ENCODE data around the gene SIK1. TPM values are rescaled to one million over a fixed set of nuclear protein-coding genes. Genes with fewer than 3 reads are reported as not detected.

SIK1 gene
- total and polyA plus RNA-seq, 7 donors: 1.7 to 85.1 (median 17.2) TPM

DNA sequence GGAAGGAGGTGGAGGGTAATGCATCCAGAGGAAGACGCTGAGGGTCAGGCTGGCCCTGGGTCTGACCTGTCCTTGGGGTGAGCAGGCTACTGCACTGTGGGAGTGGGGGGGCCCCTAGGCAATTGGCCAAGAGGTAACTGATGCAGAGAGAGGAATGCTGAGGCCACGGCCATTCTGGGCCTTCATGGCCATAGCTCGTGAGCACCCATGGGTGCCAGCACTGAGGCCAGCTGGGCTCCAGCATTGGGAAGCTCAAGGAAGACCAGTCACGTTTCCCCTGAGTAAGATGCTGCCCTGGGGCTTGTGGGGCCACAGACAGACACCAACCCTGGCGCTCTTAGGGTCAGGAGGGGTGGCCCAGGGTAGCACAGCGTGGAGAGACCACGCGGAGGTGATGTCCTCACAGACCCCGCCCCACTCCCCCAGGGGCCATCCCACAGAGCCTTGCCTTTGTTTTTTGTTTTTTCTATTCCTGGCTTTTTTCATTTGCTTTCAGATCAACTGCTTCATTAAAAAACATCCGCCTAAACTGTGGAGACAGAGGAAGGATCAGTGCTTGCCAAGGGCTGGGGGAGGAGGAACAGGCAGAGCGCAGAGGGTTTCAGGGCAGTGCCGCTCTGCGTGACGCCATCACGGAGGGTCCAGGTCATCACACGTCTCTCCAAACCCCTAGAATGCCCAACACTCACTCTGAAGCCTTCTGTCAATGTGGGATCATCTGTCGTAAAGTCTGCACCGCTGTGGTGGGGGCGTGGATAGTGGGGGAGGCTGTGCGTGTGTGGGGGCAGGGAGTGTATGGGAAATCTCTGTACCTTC lies 61.1 kb downstream of the SIK1 start:
- peaks cover 13% of the 10 kb centered on the region for H3K4me1 ChIP-seq
- TF ChIP-seq, protein P1, sequence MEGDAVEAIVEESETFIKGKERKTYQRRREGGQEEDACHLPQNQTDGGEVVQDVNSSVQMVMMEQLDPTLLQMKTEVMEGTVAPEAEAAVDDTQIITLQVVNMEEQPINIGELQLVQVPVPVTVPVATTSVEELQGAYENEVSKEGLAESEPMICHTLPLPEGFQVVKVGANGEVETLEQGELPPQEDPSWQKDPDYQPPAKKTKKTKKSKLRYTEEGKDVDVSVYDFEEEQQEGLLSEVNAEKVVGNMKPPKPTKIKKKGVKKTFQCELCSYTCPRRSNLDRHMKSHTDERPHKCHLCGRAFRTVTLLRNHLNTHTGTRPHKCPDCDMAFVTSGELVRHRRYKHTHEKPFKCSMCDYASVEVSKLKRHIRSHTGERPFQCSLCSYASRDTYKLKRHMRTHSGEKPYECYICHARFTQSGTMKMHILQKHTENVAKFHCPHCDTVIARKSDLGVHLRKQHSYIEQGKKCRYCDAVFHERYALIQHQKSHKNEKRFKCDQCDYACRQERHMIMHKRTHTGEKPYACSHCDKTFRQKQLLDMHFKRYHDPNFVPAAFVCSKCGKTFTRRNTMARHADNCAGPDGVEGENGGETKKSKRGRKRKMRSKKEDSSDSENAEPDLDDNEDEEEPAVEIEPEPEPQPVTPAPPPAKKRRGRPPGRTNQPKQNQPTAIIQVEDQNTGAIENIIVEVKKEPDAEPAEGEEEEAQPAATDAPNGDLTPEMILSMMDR (IDR thresholded peaks at IDR 0.05): no peak
- 84 to 92% (median 92%) methylated on average over 20 of the region's 20 CpGs for WGBS, 3 donors
- H3K27me3 ChIP-seq (ENCODE audit: insufficient read depth in 3 of 3, low read length in 2 of 3): peaks cover 0 to 13% (median 2%) of the 10 kb centered on the region in 3 donors
- DNase-seq (no peak), ATAC-seq (no peak)
- H3K36me3 ChIP-seq (ENCODE audit: insufficient read depth in 1 of 2, low read depth in 1 of 2): no peaks in the 10 kb centered on the region
- no peaks in the 10 kb centered on the region for H3K9me3 ChIP-seq
- no peak overlapping the region for H3K4me3 ChIP-seq
- H3K27ac ChIP-seq: no peak overlapping the region
- intact Hi-C loops (cut with DNase I): no loop called here

DNA sequence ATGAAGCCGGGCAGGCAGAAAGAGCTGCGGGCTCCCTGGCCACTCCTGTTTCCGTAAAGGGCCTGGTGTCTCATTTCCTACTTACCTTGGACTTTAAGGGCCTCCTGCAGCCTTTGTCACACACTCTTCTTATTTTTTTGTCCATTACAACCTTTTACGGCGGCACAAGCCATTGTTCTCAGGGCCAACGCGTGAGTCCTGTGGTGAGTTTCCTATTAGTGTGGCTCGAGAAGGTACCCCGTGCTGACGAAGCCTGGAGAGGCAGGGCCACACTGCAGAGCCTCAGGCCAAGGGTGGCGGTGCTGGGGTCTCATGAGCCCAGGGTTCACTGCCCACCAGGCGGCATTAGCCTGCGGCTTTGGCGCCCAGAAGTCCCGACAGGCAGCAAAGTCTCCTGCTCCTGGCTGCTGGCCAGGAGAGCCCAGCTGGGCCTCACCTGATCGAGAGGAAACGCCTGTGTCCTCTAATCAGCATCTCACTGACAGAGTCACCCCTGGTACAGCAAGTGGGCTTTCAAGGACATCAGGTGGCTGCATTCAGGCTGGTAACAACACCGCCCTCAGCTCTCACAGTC lies 62.0 kb downstream of the SIK1 start:
- Histone ChIP-seq H3K9me3 (no peaks in the 10 kb centered on the region), H3K27ac (no peak overlapping the region), H3K36me3 (ENCODE audit: insufficient read depth in 1 of 2, low read depth in 1 of 2) (no peaks in the 10 kb centered on the region), H3K4me3 (no peak overlapping the region), H3K27me3 (ENCODE audit: insufficient read depth in 3 of 3, low read length in 2 of 3) (peaks cover 0 to 13% (median 2%) of the 10 kb centered on the region in 3 donors), H3K4me1 (peaks cover 15% of the 10 kb centered on the region)
- TF ChIP-seq, protein P1 (IDR thresholded peaks at IDR 0.05): no peak
- no peak for DNase-seq
- 83 to 85% (median 83%) methylated on average over 18 of the region's 18 CpGs for WGBS, 3 donors
- intact Hi-C loops (cut with DNase I): no loop called here
- ATAC-seq: no peak

Other genes starting within 250 kb of the SIK1 start
- under 1 TPM in 3 of 4 donors, not detected in 1; 0.16 to 0.23 (median 0.19) TPM for gene HSF2BP, start 232.4 kb upstream of the SIK1 start, total RNA-seq
- 1 to 10 TPM in 1 of 3 donors, under 1 TPM in 2; 0.32 to 1.7 (median 0.35) TPM for gene HSF2BP, start 232.4 kb upstream of the SIK1 start, polyA plus RNA-seq
- 10 to 100 TPM; 14.4 to 21.6 (median 18.1) TPM for gene RRP1B, start 232.4 kb upstream of the SIK1 start, total RNA-seq
- 10 to 100 TPM in 2 of 3 donors, 1 to 10 TPM in 1; 6.0 to 21.2 (median 20.2) TPM for gene RRP1B, start 232.4 kb upstream of the SIK1 start, polyA plus RNA-seq